Stimulated activated CD8-positive, alpha-beta memory T cell treated with anti-CD3 and anti-CD28 coated beads, Interleukin-7, amount 100 ng/mL, for 24 hours (primary cell): ENCODE measurements around the gene ZBTB7C.

Source experiments
- DNase-seq: peaks from one replicate; pipeline ENCODE4 v3.0.0-alpha.2; 2020; ENCODE audit warnings: low read depth

ZBTB7C gene

GRCh38 chr18:48034651-48035555 is 374.3 kb downstream of the ZBTB7C start:
- DNase-seq, result no peak

- DNase-seq, result no peak
Observed at GRCh38 chr18:48033790-48034650, 375.2 kb downstream of the ZBTB7C start.

GRCh38 chr18:48032876-48033789 is 376.1 kb downstream of the ZBTB7C start:
- DNase-seq, result no peak

GRCh38 chr18:48031641-48032040 is 377.5 kb downstream of the ZBTB7C start:
- DNase-seq, result no peak

GRCh38 chr18:48030616-48031480 is 378.3 kb downstream of the ZBTB7C start:
- DNase-seq, result no peak

- DNase-seq, result no peak
Observed at GRCh38 chr18:48029296-48029986, 379.7 kb downstream of the ZBTB7C start.

GRCh38 chr18:48028696-48029095 is 380.5 kb downstream of the ZBTB7C start:
- no peak for DNase-seq

- DNase-seq, result no peak
Observed at GRCh38 chr18:48028081-48028480, 381.1 kb downstream of the ZBTB7C start.

- no peak for DNase-seq
Observed at GRCh38 chr18:48027401-48027963, 381.7 kb downstream of the ZBTB7C start.

GRCh38 chr18:48026216-48026615 is 383.0 kb downstream of the ZBTB7C start:
- no peak for DNase-seq

GRCh38 chr18:48024881-48025660 is 384.1 kb downstream of the ZBTB7C start:
- no peak for DNase-seq

GRCh38 chr18:48024009-48024512 is 385.1 kb downstream of the ZBTB7C start:
- DNase-seq, result no peak

GRCh38 chr18:48023334-48024008 is 385.7 kb downstream of the ZBTB7C start:
- no peak for DNase-seq

GRCh38 chr18:48022531-48023329 is 386.5 kb downstream of the ZBTB7C start:
- DNase-seq, result no peak

GRCh38 chr18:48022021-48022420 is 387.2 kb downstream of the ZBTB7C start:
- DNase-seq, result no peak

- no peak for DNase-seq
Observed at GRCh38 chr18:48021273-48021914, 387.8 kb downstream of the ZBTB7C start.
